Neutrophil (primary cell): ENCODE measurements around the gene PLXNA4.

Experiments used
- H3K27ac ChIP-seq: fragments of 200-600 bp; sonication (generic); 2 replicates; pipeline ENCODE4 v1.5.1; 2016; ENCODE audit warnings: mild to moderate bottlenecking, moderate library complexity
- H3K27me3 ChIP-seq: fragments of 200-600 bp; sonication (generic); 2 replicates; pipeline ENCODE4 v1.6.0; 2016; ENCODE audit warnings: mild to moderate bottlenecking
- H3K36me3 ChIP-seq: fragments of 200-600 bp; sonication (generic); 2 replicates; pipeline ENCODE4 v1.5.1; 2017
- H3K4me1 ChIP-seq, 2 experiments: fragments of 200-600 bp in 1 of 2; sonication (generic) in 1 of 2; 1 replicate in 1 of 2; 2 replicates in 1 of 2; pipeline versions ENCODE4 v1.5.1 to v1.6.1; 2013 to 2016; ENCODE audit warnings: low read depth in 1 of 2, low read length in 1 of 2, mild to moderate bottlenecking in 1 of 2, moderate library complexity in 1 of 2; ENCODE audit not compliant: control insufficient read depth in 1 of 2, insufficient read depth in 1 of 2
- H3K4me3 ChIP-seq, 2 experiments: fragments of 200-600 bp in 1 of 2; sonication (generic) in 1 of 2; 1 replicate in 1 of 2; 2 replicates in 1 of 2; pipeline ENCODE4 v1.5.1; 2013 to 2016; ENCODE audit warnings: low read depth in 1 of 2, low read length in 1 of 2, mild to moderate bottlenecking in 1 of 2, moderate library complexity in 1 of 2
- H3K9me3 ChIP-seq: fragments of 200-600 bp; sonication (generic); 2 replicates; pipeline ENCODE4 v1.5.1; 2016
- TF ChIP-seq, protein P1 (sequence below): fragments of 200-600 bp; sonication (generic); IDR thresholded peaks from 2 replicates; pipeline ENCODE4 v1.5.1; 2016; ENCODE audit warnings: antibody characterized with exemption

The PLXNA4 gene

GRCh38 chr7:132343199-132343598, 233.1 kb downstream of the PLXNA4 start:
- no peaks in the 10 kb centered on the region for H3K9me3 ChIP-seq
- peaks cover 31% of the 10 kb centered on the region for H3K27me3 ChIP-seq
- no peak overlapping the region for H3K27ac ChIP-seq
- no peak overlapping the region for H3K4me3 ChIP-seq
- no peaks in the 10 kb centered on the region for H3K4me1 ChIP-seq
- H3K36me3 ChIP-seq = no peaks in the 10 kb centered on the region
- TF ChIP-seq, protein P1, sequence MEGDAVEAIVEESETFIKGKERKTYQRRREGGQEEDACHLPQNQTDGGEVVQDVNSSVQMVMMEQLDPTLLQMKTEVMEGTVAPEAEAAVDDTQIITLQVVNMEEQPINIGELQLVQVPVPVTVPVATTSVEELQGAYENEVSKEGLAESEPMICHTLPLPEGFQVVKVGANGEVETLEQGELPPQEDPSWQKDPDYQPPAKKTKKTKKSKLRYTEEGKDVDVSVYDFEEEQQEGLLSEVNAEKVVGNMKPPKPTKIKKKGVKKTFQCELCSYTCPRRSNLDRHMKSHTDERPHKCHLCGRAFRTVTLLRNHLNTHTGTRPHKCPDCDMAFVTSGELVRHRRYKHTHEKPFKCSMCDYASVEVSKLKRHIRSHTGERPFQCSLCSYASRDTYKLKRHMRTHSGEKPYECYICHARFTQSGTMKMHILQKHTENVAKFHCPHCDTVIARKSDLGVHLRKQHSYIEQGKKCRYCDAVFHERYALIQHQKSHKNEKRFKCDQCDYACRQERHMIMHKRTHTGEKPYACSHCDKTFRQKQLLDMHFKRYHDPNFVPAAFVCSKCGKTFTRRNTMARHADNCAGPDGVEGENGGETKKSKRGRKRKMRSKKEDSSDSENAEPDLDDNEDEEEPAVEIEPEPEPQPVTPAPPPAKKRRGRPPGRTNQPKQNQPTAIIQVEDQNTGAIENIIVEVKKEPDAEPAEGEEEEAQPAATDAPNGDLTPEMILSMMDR = no peak

- no peak overlapping the region for H3K27ac ChIP-seq
- H3K4me3 ChIP-seq = no peak overlapping the region
- no peaks in the 10 kb centered on the region for H3K36me3 ChIP-seq
- no peaks in the 10 kb centered on the region for H3K9me3 ChIP-seq
- TF ChIP-seq, protein P1 = no peak
- peaks cover 14% of the 10 kb centered on the region for H3K27me3 ChIP-seq
- H3K4me1 ChIP-seq = no peaks in the 10 kb centered on the region
These were observed 238.7 kb downstream of the PLXNA4 start for GRCh38 chr7:132337450-132338080.

DNA sequence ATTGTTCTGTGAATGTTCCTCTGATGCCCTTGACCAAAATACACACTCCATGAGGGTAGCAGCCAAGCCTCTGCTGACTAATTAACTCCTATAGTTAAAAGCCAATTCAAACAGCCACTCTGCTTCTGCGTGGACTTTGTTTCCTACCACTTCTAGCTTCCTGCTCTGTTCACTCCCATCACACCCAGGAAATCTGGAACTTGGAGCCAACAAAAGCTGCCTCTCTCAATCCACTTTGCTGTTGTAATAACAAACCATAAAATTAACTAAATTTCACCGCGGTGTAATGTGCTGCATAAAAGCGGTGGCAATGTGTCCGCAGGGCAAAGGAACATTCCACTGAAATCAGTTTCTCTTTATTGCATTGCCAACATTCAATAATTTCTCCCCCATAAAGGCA, 239.5 kb downstream of the PLXNA4 start:
- Histone ChIP-seq H3K9me3 (no peaks in the 10 kb centered on the region), H3K4me3 (no peak overlapping the region), H3K4me1 (no peaks in the 10 kb centered on the region), H3K27me3 (peaks cover 12% of the 10 kb centered on the region), H3K27ac (no peak overlapping the region), H3K36me3 (no peaks in the 10 kb centered on the region)
- TF ChIP-seq, protein P1 = no peak

- no peaks in the 10 kb centered on the region for H3K36me3 ChIP-seq
- H3K4me1 ChIP-seq = no peaks in the 10 kb centered on the region
- TF ChIP-seq, protein P1 = no peak
- H3K4me3 ChIP-seq = no peak overlapping the region
- no peaks in the 10 kb centered on the region for H3K9me3 ChIP-seq
- peaks cover 10% of the 10 kb centered on the region for H3K27me3 ChIP-seq
- no peak overlapping the region for H3K27ac ChIP-seq
These were observed 243.0 kb downstream of the PLXNA4 start for GRCh38 chr7:132333301-132333700.

DNA sequence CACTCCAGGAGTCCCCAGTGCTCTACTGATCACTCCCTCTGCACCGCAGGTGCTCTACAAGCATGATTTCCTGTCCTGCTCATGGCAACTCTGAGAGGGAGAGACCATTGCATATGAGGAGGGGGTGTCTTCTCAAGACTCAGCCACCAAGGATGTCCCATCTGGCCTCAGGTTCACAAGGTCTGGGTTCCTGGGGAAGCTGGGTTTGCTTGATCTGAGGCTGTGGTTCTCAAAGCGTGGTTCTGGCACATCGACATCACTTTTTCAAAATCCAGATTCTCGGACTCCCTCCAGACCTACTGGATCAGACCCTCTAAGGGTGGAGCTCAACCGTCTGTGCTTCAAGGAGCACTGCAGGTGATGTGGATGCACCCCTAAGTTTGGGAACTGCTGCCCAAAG, 247.5 kb downstream of the PLXNA4 start:
- Histone ChIP-seq H3K27me3 (peaks cover 15% of the 10 kb centered on the region), H3K4me3 (no peak overlapping the region)
- TF ChIP-seq, protein P1 = no peak

More for the DNA sequence above, 247.5 kb downstream of the PLXNA4 start:
- no peaks in the 10 kb centered on the region for H3K4me1 ChIP-seq
- no peaks in the 10 kb centered on the region for H3K9me3 ChIP-seq
- H3K27ac ChIP-seq = no peak overlapping the region
- no peaks in the 10 kb centered on the region for H3K36me3 ChIP-seq
